IPS DF 4.7 (cell line): ENCODE measurements around the gene AVEN.

Source experiments
- DNase-seq: peaks from one replicate; pipeline ENCODE4 v3.0.0-alpha.2; 2013; ENCODE audit warnings: low spot score; ENCODE audit errors: extremely low read depth

The AVEN gene

DNA sequence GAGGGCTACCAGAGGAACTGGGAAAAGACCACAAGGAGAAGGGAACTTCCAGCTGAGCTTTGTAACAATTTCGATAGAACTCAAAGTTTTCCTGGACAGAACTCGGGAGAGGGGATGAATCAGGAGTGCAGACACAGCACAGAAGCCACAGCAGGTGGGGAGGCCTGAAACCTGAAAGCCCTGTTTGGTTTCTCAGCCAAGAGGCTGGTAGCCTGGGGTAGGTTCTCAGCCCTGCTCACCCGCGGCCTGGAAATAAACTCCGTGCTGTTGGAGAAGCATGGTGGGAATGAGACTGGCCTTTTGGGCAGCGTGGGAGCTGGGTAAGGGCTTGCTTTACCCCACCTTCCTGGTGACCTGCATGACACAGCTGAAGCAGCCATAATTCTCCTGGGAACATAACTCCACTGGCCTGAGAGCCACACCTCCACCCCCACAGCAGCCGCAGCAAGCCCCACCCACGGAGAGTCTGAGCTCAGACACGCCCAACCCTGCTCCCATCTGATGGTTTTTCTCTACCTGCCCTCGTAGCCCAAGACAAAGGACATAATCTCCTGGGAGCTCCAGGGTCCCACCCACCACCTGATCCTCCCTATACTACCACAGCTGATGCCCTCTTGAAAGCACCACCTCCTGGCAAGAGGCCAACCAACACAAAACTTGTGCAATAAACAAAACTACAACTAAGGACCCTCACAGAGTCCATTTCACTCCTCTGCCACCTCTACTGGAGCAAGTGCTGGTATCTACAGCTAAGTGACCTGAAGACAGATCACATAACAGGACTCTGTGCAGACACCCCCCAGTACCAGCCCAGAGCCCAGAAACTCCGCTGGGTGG is 123.2 kb downstream of the AVEN start:
- DNase-seq: no peak

DNA sequence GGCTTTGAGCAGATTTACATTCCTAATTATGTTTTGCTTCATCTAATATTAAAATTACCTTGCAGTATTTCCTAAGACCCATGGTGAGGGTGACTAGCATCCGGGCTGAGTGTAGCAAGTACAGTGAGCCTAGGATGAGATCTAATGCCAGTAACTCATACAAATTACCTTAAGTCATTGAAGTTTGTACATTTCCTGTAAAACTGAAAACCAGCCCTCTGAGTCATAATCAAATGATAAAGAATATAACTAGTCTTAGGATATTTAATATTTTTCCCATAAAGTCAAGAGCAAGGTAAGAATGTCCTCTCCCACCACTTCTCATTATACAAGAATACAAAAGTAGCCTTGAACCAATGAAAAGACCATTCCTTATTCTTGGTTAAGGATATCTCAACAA is 125.5 kb downstream of the AVEN start:
- no peak for DNase-seq

GRCh38 chr15:33912326-33912725 is 126.7 kb downstream of the AVEN start:
- DNase-seq: no peak

DNA sequence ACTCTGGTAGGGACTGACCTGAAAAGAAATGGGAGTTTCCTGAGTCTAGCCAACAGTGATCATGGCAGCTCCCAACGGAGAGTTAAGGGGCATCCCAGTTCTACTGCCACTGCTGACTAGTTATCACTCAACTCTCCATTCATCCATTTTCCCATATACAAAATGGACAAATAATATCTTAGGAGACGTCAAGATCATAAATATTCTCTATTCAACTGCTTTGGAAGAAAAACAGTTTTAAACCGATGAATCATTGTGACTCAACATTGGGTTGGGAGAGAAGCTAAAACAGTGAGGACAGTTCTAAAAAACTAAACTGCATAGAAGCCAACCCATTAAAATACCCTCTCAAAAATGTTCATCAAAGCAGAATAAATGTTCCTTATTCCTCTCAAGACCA is 128.3 kb downstream of the AVEN start:
- DNase-seq: no peak

GRCh38 chr15:33908406-33908805 is 130.6 kb downstream of the AVEN start:
- no peak for DNase-seq

DNA sequence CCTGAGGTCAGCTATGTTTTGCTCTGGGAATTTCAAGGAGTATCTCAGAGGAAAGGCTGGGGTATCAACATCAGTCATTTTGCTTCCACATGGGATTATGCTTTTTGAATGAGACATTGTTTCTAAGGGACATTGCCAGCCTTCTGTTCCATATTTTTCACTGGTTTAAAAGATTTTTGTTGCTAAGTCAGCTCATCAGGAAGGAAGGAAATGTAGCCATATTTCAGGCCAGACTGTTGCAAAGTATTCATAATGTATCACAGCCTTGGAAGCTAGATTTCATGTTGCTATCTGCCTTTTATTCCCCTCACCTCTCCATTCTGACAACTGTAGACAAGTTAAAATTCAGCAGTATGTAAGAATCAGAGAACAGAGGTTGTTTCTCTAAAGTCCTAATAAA is 131.7 kb downstream of the AVEN start:
- no peak for DNase-seq

- DNase-seq: no peak
These were observed 135.3 kb downstream of the AVEN start for GRCh38 chr15:33903661-33904060.

DNA sequence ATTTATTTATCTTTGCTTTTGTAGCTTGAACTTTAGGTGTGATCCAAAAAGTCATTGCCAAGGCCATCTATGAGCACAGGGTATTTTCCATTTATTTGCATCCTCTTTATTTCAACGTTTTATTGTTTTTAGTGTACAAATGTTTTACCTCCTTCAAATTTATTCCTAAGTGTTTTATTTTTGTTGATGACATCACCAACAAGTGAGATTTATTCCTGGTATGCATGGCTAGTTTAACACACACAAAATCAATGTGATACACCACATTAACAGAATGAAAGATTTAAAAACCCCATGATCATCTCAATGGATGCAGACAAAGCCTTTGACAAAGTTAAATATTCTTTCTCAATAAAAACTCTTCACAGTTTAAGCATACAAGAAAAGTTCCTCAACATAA is 137.0 kb downstream of the AVEN start:
- no peak for DNase-seq

- DNase-seq: no peak
These were observed 144.8 kb downstream of the AVEN start for GRCh38 chr15:33894193-33894592.

- no peak for DNase-seq
These were observed 150.8 kb downstream of the AVEN start for GRCh38 chr15:33888176-33888575.

- DNase-seq: no peak
These were observed 156.1 kb downstream of the AVEN start for GRCh38 chr15:33882921-33883320.

DNA sequence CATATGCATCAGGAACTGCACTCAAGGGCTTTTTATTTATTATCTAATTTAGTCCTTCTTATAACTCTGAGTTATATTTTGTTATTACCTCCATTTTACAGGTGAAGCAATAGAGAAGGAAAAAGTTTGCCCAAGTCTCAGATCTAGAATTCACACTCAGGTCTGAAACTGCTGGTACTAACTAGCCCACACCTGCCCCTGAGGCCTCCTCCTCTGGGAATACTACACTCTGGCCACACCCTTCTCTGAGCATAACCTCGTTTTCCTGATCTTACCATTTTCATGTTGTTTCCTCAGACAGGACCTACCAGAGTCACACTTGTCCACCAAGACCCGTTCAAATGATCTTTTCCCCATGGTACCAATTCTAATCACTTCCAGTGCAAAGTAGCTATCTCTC is 164.8 kb downstream of the AVEN start:
- DNase-seq: no peak

- no peak for DNase-seq
These were observed 166.4 kb downstream of the AVEN start for GRCh38 chr15:33872416-33873106.

GRCh38 chr15:33871980-33872379 is 167.0 kb downstream of the AVEN start:
- DNase-seq: no peak

- no peak for DNase-seq
These were observed 172.8 kb downstream of the AVEN start for GRCh38 chr15:33866101-33866737.

- no peak for DNase-seq
These were observed 173.6 kb downstream of the AVEN start for GRCh38 chr15:33865416-33865815.

DNA sequence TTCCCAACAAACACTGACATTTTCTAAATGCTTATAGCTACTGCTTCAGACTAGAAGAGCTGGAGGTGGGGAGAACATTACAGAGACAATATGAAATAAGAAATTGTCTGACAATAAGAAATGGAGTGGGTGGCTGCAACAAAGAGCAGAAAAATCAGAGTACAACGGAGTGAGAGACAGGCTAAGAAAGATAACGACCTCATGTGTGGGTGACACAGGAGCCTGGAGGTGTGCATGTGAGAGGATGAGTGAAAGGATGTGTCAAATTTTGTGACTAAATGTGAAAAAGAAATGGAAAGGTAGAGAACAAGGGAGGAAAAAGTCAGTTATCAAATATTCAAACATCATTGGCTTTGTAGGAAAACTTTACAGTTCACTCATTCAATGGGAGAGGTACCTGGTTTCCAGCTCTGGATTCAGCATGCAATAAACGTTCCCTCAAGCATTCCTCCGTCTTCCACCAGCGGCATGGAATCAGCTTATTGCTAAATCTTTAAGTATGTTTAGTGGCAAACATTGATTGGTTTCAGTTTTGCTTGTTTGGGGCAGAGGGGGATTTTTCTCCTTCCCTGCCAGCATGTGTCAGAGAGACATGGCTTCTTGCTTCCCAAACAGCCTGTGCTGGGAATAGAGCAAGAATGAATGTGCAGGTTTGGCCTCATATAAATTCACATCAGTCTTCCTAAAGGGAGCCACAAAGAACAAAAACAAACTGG is 174.5 kb downstream of the AVEN start:
- DNase-seq: no peak

GRCh38 chr15:33860754-33861153 is 178.2 kb downstream of the AVEN start:
- DNase-seq: no peak

GRCh38 chr15:33859992-33860545 is 178.9 kb downstream of the AVEN start:
- no peak for DNase-seq

GRCh38 chr15:33858836-33859235 is 180.2 kb downstream of the AVEN start:
- no peak for DNase-seq

DNA sequence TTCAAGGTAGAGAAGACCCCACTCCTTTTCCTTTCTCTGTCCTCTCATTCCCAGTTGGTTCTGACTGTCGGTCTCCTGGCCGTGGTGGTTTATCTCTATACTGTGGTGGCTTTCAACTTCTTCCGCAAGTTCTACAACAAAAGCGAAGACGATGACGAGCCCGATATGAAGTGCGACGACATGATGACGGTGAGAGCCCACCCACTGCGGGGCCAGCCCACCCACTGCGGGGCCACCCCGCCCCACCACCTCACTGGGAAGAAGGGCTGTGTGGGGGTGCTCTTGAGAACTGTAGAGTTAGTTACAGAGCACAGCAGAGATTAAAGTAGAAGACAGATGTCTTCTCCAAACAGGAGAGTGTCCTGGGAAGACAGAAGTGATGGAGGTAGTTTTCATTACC is 181.3 kb downstream of the AVEN start:
- DNase-seq: no peak

GRCh38 chr15:33852570-33852969 is 186.4 kb downstream of the AVEN start:
- no peak for DNase-seq
